ENCODE data around the gene NRG2.

The NRG2 gene

GRCh38 chr5:139967353-139967752 is 75.7 kb downstream of the NRG2 start:
- no peak for DNase-seq (ENCODE audit: low read depth)

- no peak for DNase-seq (ENCODE audit: low read depth)
Measured at GRCh38 chr5:139966856-139967255, 76.2 kb downstream of the NRG2 start.

GRCh38 chr5:139964994-139965565 is 78.0 kb downstream of the NRG2 start:
- DNase-seq (ENCODE audit: low read depth): no peak

- DNase-seq (ENCODE audit: low read depth): no peak
Measured at GRCh38 chr5:139964266-139964993, 78.7 kb downstream of the NRG2 start.

- DNase-seq (ENCODE audit: low read depth): no peak
Measured at GRCh38 chr5:139962445-139962844, 80.7 kb downstream of the NRG2 start.

- no peak for DNase-seq (ENCODE audit: low read depth)
Measured at GRCh38 chr5:139961435-139962157, 81.5 kb downstream of the NRG2 start.

GRCh38 chr5:139960723-139961383 is 82.2 kb downstream of the NRG2 start:
- DNase-seq (ENCODE audit: low read depth): no peak

- no peak for DNase-seq (ENCODE audit: low read depth)
Measured at GRCh38 chr5:139958432-139959148, 84.5 kb downstream of the NRG2 start.

GRCh38 chr5:139956342-139956741 is 86.8 kb downstream of the NRG2 start:
- no peak for DNase-seq (ENCODE audit: low read depth)

GRCh38 chr5:139955616-139956273 is 87.4 kb downstream of the NRG2 start:
- no peak for DNase-seq (ENCODE audit: low read depth)

GRCh38 chr5:139955053-139955605 is 88.0 kb downstream of the NRG2 start:
- no peak for DNase-seq (ENCODE audit: low read depth)

- no peak for DNase-seq (ENCODE audit: low read depth)
Measured at GRCh38 chr5:139954462-139954861, 88.6 kb downstream of the NRG2 start.

- no peak for DNase-seq (ENCODE audit: low read depth)
Measured at GRCh38 chr5:139954022-139954421, 89.1 kb downstream of the NRG2 start.

GRCh38 chr5:139952574-139952973 is 90.5 kb downstream of the NRG2 start:
- no peak for DNase-seq (ENCODE audit: low read depth)

- no peak for DNase-seq (ENCODE audit: low read depth)
Measured at GRCh38 chr5:139951983-139952382, 91.1 kb downstream of the NRG2 start.

GRCh38 chr5:139951296-139951924 is 91.7 kb downstream of the NRG2 start:
- no peak for DNase-seq (ENCODE audit: low read depth)

GRCh38 chr5:139950436-139950835 is 92.7 kb downstream of the NRG2 start:
- DNase-seq (ENCODE audit: low read depth): no peak

GRCh38 chr5:139949710-139950109 is 93.4 kb downstream of the NRG2 start:
- DNase-seq (ENCODE audit: low read depth): no peak

GRCh38 chr5:139947727-139948126 is 95.4 kb downstream of the NRG2 start:
- DNase-seq (ENCODE audit: low read depth): no peak

GRCh38 chr5:139946440-139946839 is 96.7 kb downstream of the NRG2 start:
- no peak for DNase-seq (ENCODE audit: low read depth)

GRCh38 chr5:139946006-139946405 is 97.1 kb downstream of the NRG2 start:
- no peak for DNase-seq (ENCODE audit: low read depth)

Measured in CMK (cell line).